ENCODE data around the gene CFAP210. TPM values are rescaled to one million over a fixed set of nuclear protein-coding genes. Genes with fewer than 3 reads are reported as not detected.
"Not testable (repeated sequence)": the region's sequence is repeated elsewhere in the genome, so short reads cannot be mapped to it uniquely, and the experiment has no call there.

The CFAP210 gene
- total RNA-seq, 1 experiment from 2014 or later = not detected

GRCh38 chr2:169623235-169623634 lies 71.0 kb downstream of the CFAP210 start:
- no peak for DNase-seq (ENCODE audit: low read depth)

GRCh38 chr2:169620509-169620908 lies 73.7 kb downstream of the CFAP210 start:
- DNase-seq (ENCODE audit: low read depth) = no peak

GRCh38 chr2:169619946-169620345 lies 74.3 kb downstream of the CFAP210 start:
- DNase-seq (ENCODE audit: low read depth) = peak; percentile 3

GRCh38 chr2:169615982-169616381 lies 78.2 kb downstream of the CFAP210 start:
- DNase-seq (ENCODE audit: low read depth) = not testable (repeated sequence)

GRCh38 chr2:169613876-169614275 lies 80.3 kb downstream of the CFAP210 start:
- no peak for DNase-seq (ENCODE audit: low read depth)

GRCh38 chr2:169609264-169609663 lies 84.9 kb downstream of the CFAP210 start:
- DNase-seq (ENCODE audit: low read depth) = no peak

GRCh38 chr2:169599568-169599967 lies 94.6 kb downstream of the CFAP210 start:
- DNase-seq (ENCODE audit: low read depth) = no peak

GRCh38 chr2:169598982-169599381 lies 95.2 kb downstream of the CFAP210 start:
- DNase-seq (ENCODE audit: low read depth) = no peak

GRCh38 chr2:169596546-169596945 lies 97.7 kb downstream of the CFAP210 start:
- DNase-seq (ENCODE audit: low read depth) = not testable (repeated sequence)

Other genes starting within 250 kb of the CFAP210 start
- 1.3 and 2.8 TPM in 2 replicates for gene BBS5, start 214.9 kb downstream of the CFAP210 start, total RNA-seq (2014; rRNA removed; shearing (Covaris generic))
- not detected in 2 replicates for gene KLHL41, start 184.7 kb downstream of the CFAP210 start, total RNA-seq (2014; rRNA removed; shearing (Covaris generic))
- 8.7 and 19.0 TPM in 2 replicates for gene FASTKD1, start 120.5 kb downstream of the CFAP210 start, total RNA-seq (2014; rRNA removed; shearing (Covaris generic))
- gene PPIG, start 110.1 kb downstream of the CFAP210 start, total RNA-seq (2014; rRNA removed; shearing (Covaris generic)) = 20.2 and 27.3 TPM in 2 replicates
- 3.9 and 5.8 TPM in 2 replicates for gene PHOSPHO2, start 64 bp upstream of the CFAP210 start, total RNA-seq (2014; rRNA removed; shearing (Covaris generic))
- 6.9 and 7.1 TPM in 2 replicates for gene KLHL23, start 39.4 kb upstream of the CFAP210 start, total RNA-seq (2014; rRNA removed; shearing (Covaris generic))
- gene SSB, start 104.5 kb upstream of the CFAP210 start, total RNA-seq (2014; rRNA removed; shearing (Covaris generic)) = 68.5 and 76.0 TPM in 2 replicates
- gene METTL5, start 130.5 kb upstream of the CFAP210 start, total RNA-seq (2014; rRNA removed; shearing (Covaris generic)) = 89.6 and 92.4 TPM in 2 replicates
- 7.6 and 15.3 TPM in 2 replicates for gene UBR3, start 133.0 kb upstream of the CFAP210 start, total RNA-seq (2014; rRNA removed; shearing (Covaris generic))

Data from M059J (cell line).